NCI-H446 treated with DMSO at 0.1 percent for 48 hours (cell line): Measurements from ENCODE around the gene MORN1.

Experiments used
- DNase-seq: peaks from one replicate; lab custom pipeline; 2025; lab: John Stamatoyannopoulos, UW

Gene MORN1

GRCh38 chr1:2386636-2387611 lies 4.4 kb downstream of the MORN1 start:
- no peak for DNase-seq

GRCh38 chr1:2385606-2386280 lies 5.6 kb downstream of the MORN1 start:
- no peak for DNase-seq

- no peak for DNase-seq
Measured at GRCh38 chr1:2384941-2385481, 6.3 kb downstream of the MORN1 start.

- DNase-seq = no peak
Measured at GRCh38 chr1:2384130-2384860, 7.1 kb downstream of the MORN1 start.

GRCh38 chr1:2383576-2383975 lies 7.8 kb downstream of the MORN1 start:
- DNase-seq = no peak

GRCh38 chr1:2382621-2383361 lies 8.6 kb downstream of the MORN1 start:
- DNase-seq = no peak

- DNase-seq = no peak
Measured at GRCh38 chr1:2381741-2382620, 9.4 kb downstream of the MORN1 start.

GRCh38 chr1:2380816-2381591 lies 10.3 kb downstream of the MORN1 start:
- no peak for DNase-seq

- DNase-seq = no peak
Measured at GRCh38 chr1:2379733-2380404, 11.5 kb downstream of the MORN1 start.

- no peak for DNase-seq
Measured at GRCh38 chr1:2378956-2379732, 12.2 kb downstream of the MORN1 start.

- DNase-seq = no peak
Measured at GRCh38 chr1:2378441-2378851, 12.9 kb downstream of the MORN1 start.

GRCh38 chr1:2377751-2378440 lies 13.5 kb downstream of the MORN1 start:
- no peak for DNase-seq

- no peak for DNase-seq
Measured at GRCh38 chr1:2376931-2377672, 14.3 kb downstream of the MORN1 start.

GRCh38 chr1:2376261-2376741 lies 15.1 kb downstream of the MORN1 start:
- no peak for DNase-seq

GRCh38 chr1:2375923-2376260 lies 15.5 kb downstream of the MORN1 start:
- DNase-seq = no peak

GRCh38 chr1:2375246-2375922 lies 16.0 kb downstream of the MORN1 start:
- DNase-seq = no peak
